HG02623 (cell line): ENCODE measurements around the gene COX6A2.

Experiments
- ATAC-seq: cut with Tn5 transposase; IDR thresholded peaks from one replicate; pipeline ENCODE4 v1.9.1; 2021; ENCODE audit warnings: moderate library complexity; ENCODE audit not compliant: unreplicated experiment

The COX6A2 gene

DNA sequence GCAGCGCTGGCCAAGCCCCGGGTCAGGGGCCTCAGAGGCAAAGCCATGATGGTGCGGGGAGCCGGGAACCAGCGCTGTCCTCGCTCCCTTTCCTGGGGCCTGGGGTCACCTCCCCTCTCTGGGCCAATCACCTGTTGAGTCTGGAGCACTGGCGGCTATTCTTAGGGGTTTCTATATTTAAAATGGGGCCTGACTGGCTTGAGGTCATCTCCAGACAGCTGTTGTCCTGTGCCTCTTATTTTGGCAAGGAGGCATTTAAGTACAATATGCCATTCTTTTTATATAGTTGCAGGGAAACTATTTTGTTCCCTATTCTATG, at the start of gene COX6A2:
Gene COX6A2 (minus strand): TSS at position 82 of the 319 bp plus-strand sequence. CDS start 35 bp downstream, at position 47.
- no peak for ATAC-seq

DNA sequence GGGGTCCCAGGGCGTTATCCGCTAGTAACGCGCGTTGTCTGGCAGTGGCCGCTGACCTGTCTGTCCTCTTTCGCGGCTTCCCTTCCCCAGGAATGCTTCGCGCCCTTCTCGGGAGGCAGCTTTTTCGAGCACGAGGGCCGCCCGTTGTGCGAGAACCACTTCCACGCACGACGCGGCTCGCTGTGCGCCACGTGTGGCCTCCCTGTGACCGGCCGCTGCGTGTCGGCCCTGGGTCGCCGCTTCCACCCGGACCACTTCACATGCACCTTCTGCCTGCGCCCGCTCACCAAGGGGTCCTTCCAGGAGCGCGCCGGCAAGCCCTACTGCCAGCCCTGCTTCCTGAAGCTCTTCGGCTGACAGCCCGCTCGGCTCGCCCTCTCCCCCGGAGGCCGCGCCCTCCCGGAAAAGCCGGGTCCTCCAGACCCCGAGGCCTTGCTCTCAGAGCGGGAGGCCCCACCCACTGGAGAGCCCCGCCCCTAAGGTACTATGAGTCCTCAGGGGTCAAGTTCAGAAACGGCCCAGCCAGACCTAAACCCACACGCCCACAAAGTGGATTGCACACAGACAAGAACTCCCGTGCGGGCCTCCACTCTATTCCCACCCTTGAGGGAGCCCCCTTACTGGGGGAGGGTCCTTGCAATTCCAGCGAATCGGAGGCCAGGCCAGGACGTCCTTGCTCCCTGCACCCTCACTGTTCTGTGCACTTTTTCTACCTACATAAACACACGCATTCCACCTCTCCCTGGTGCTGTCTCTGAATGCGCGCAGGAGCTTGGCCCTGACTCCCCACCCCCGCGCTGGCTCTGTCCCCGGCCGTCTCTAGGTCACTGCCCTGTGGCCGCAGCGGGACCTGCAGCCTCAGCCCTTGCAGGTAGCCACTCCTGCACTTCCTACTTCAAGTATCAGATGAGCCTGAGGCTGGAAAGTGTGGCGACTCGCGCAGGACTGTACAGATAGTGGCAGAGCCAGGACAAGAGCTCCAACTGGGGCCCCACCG, 49.4 kb upstream of the COX6A2 start:
- ATAC-seq = peak; percentile 17

DNA sequence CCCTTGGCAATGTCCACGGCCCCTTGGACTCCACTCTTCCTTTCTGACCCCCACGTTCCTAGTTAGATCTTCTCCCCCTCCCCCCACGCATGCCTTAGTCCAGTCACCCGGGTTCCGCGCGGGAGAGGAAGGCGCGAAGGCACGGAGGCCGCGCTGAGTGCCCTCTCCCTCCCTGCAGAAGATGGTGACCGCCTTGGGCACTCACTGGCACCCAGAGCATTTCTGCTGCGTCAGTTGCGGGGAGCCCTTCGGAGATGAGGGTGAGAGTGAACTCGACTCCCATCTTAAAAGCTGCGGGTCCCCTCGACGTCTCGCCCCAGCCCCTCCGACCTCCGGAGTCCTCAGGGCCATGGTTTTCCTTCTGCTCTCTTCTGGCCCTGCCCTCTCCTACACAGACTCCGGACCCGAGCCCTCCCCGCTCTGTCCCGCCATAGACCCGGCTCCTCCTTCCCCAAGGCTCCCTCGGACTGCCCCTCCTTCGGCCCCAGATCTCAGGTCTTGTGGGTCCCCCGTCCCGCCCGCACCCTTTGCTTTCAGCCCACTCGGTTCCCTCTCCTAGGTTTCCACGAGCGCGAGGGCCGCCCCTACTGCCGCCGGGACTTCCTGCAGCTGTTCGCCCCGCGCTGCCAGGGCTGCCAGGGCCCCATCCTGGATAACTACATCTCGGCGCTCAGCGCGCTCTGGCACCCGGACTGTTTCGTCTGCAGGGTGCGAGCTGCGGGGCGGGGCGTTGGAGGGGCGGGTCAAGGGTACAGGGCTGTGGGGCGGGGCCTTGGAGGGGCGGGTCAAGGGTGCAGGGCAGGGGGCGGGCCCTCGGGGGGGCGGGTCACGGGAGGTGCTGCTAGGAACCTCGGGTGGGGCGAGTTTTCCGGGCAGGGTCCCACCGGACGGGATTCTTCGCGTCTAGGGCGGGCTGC, 48.4 kb upstream of the COX6A2 start:
- peak; percentile 63 for ATAC-seq

DNA sequence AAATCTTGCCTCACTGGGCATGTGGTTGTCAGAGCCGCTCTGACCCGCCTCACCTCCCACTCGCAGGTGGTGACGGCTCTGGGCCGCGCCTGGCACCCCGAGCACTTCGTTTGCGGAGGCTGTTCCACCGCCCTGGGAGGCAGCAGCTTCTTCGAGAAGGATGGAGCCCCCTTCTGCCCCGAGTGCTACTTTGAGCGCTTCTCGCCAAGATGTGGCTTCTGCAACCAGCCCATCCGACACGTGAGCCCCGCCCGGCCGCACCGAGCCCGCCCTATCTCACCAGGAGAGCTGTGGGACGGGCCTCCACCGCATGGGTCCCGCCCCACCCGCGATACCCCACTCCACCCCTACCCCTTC, 47.8 kb upstream of the COX6A2 start:
- ATAC-seq = no peak

DNA sequence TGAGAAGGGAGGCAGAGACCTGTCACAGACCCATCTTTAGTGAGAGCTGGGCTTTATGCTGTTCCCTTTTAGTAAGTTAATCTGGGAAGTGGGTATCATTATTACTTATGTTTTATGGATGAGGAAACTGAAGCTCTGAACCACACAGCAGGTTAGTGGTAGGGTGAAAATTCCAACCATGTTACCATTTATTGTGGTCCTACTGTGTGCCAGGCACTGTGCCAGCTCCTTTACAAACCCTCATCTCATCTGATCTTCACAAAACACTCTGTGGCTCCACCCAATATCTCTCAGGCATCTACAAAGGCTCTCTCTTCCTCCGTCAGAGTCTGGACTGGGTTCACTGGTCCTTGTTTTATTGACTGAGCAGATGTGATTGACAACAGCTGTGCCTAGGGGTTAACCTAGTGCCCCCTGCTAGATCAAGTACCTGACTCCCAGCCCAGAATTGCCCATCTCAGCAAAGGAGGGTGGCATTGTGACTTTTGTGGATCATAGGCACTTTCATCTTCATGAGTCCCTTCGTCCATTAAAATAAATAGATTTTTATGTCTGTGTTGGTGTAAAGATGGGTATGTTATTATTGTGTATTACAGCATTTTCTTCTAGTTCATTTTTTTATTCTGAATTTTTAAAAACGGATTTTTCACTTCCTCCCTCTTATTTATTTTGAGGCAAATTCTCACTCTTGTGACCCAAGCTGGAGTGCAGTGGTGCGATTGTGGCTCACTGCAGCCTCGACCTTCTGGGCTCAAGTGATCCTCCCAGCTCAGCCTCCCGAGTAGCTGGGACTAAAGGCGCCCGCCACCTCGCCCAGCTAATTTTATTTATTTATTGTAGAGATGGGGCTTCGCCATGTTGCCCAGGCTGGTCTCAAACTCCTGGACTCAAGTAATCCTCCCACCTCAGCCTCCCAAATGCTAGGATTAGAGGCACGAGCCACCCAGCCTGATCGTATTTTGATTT, 46.9 kb upstream of the COX6A2 start:
- ATAC-seq = no peak

DNA sequence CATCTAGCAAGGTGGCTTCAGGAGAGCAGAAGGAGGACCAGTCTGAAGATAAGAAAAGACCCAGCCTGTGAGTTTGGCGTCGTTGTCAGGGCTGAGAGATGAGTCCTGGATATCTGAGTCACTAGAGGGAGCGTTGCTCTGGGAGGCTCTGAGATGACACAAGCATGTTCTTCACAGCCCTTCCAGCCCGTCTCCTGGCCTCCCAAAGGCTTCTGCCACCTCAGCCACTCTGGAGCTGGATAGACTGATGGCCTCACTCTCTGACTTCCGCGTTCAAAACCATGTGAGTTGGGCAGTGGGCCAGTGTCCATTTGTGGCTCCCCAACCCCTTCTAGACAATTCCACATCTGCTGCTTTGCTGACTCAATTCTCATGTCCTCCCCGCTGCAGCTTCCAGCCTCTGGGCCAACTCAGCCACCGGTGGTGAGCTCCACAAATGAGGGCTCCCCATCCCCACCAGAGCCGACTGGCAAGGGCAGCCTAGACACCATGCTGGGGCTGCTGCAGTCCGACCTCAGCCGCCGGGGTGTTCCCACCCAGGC, 46.1 kb upstream of the COX6A2 start:
- no peak for ATAC-seq

DNA sequence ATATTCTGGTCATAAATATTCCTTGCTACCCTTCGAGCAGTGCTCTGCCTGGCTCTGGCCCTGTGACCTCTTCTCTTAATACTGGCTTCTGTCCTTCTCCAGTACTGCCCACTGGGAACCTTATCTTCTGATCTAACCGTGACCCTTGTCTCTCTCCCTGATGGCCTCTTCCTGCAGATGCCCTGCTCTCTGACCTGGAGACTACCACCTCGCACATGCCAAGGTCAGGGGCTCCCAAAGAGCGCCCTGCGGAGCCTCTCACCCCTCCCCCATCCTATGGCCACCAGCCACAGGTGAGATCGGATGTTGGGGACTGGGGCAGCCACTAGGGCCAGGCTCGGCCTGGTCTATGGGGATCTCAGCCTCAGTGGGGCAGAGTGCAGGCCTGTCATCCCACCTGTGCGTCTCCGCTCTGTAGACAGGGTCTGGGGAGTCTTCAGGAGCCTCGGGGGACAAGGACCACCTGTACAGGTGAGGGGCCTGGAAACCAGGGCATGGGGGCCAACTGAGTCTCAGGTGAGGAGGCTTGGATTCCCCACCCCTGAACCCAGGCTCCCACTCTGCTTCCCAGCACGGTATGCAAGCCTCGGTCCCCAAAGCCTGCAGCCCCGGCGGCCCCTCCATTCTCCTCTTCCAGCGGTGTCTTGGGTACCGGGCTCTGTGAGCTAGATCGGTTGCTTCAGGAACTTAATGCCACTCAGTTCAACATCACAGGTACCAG, 45.3 kb upstream of the COX6A2 start:
- no peak for ATAC-seq

DNA sequence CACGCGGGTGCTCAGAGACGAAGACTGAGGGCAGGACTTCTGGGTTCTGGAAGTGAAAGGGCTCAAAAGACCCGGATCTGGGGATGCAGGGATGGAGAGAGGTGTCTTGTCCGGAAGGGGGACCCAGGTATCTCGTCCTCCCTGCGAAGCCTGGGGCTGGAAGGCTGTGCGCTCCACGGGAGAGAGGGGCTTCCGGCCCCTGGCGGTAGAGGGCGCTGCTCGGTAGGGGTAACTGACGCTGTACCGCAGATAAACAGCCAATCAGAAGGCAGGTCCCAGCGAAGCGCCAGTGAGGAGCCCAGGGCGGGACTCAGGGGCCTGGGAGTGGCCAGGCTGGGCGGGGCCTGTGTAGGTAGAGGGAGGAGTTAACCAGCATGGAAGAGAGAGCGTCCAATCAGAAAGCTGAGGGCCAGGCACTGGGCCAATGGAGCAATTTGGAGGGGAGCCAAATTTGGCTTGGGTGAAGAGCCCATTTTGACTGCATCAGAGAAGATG, 44.6 kb upstream of the COX6A2 start:
- no peak for ATAC-seq

DNA sequence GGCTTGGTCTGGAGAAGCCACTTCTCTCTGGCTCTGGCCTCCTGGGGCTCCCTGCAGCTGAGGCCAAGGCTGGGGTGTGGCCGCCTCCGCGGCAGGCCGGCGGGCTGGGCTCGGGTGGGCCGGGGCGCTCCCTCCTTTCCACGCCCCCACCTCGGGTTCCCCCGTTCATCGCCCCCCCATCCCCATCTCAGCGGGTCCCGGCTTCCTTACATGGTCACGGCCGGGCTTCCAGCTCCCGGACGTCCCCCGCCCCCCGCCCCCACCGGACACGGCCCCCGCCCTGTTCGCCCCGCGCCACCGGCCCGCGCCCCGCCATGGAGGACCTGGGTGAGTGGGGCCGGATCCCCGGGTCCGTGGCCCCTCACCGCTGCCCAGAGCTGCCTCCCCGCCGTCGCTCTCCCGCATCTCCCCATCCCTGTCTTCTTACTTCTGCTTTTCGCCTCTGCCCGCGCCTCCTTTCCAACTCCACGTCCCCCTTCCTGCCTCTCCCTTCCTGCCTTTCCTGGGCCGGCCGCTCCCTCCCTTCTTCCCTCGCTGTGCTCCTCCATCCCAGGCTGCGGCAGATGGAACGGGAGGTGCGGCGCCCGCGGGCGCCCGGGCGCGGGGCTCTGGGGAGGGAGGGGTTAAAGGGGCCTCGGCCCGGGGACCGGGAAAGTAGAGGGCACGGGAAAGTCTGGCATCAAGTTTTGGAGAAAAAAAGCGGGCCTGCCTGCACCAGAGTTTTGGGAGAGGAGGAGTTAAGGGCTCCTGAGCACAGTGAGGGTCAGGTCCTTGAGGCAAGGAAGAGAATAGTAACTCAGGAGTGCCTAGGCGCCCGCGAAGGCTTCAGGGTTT, 43.9 kb upstream of the COX6A2 start, which contains the start of gene TGFB1I1:
Gene TGFB1I1 (plus strand): TSS at position 278 of the 834 bp plus-strand sequence. CDS start 37 bp downstream, at position 315.
- no peak for ATAC-seq

DNA sequence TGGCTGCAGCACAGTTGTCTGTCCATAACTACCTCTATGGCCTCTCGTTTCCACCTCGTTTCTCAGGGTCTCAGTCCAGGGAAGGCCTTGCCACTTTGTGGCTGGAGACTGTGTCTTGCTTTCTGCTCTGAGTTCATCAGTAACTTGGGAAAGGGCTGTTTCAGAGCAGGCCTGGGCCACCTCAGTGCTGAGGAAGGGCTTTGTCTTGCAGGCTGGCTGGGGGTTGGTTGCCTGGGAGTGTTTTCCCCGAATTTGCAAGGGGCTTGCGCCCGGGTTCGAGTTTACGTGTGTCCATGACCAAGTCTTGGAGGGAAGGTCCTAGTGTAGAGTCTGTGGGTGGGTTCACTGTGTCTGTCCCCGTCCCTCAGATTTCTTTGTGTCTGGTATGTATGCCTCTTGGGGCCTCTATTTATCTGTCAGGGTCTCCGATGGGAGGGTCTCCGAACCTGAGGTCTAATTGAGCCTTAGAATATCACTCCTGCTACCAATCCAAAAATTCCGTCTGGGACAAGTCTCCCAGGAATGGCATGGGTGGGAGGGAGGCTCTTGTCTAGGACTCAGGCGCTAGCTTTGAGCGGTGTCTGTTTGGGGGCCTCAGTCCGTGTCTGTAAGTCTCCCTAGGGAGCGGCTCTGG, 43.2 kb upstream of the COX6A2 start:
- no peak for ATAC-seq

DNA sequence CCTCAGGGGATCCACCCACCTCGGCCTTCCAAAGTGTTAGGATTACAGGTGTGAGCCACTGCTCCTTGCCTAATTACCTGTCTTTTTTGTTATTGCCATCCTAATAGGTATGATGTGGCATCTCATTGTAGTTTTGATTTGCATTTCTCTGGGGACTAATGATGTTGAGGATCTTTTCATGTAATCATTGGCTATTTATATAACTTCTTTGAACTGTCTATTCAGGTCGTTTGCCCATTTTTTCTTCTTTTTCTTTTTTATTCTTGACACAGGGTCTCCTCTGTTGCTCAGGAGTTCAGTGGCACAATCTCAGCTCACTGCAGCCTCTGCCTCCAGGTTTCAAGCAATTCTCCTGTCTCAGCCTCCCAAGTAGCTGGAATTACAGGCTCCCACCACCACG, 42.5 kb upstream of the COX6A2 start:
- ATAC-seq = no peak

DNA sequence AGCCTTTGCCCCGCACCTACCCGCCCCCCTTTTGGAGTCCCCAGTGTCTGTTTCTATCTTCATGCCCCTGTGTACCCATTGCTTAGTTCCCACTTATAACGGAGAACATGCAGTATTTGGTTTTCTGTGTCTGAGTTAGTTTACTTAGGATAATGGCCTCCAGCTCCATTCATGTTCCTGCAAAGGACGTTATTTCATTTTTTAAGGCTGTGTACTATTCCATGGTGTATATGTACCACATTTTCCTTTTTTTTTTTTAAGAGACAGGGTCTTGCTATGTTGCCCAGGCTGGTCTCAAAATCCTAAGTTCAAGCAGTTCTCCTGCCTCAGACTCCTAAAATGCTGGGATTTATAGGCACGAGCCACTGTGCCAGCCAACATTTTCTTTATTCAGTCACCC, 39.7 kb upstream of the COX6A2 start:
- ATAC-seq = no peak

DNA sequence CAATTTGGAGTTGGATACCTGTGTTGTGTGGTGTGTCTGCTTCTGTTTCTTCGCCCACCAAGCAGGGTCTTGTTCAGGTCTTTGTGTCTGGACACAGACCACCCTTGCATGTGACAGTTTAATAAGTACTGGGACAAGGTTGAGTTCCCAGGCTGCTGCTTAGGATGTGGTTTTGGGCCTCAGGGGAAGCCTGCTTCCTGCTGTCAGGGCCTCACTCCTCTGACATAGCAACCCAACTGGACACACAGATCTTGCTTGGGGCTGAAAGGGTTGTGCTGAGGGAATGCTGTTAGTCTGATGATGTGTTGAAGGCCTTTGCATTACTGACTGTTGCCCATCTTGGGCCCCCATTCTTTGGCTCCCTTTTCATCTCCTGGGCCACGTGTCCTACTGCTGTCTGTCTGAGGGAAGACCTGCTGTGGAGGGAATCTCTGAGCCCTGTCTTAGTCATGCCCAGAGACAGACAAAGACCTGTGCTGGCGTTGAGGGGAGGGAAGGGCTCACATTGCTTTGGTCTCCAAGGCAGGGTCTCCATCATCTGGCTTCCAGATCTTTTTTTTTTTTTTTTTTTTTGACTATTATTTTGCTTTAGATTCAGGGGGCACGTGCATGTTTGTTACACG, 39.1 kb upstream of the COX6A2 start:
- ATAC-seq = no peak

DNA sequence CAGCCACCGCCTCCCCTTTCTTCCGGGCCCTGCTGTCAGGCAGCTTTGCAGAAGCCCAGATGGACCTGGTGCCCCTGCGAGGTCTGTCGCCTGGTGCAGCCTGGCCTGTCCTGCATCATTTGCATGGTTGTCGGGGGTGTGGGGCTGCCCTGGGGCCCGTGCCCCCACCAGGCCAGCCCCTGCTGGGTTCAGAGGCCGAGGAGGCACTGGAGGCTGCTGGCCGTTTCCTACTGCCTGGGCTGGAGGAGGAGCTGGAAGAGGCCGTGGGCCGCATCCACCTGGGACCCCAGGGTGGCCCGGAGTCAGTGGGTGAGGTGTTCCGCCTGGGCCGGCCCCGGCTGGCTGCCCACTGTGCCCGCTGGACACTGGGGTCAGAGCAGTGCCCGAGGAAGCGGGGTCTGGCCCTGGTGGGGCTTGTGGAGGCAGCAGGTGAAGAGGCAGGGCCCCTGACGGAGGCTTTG, 38.3 kb upstream of the COX6A2 start:
- no peak for ATAC-seq

DNA sequence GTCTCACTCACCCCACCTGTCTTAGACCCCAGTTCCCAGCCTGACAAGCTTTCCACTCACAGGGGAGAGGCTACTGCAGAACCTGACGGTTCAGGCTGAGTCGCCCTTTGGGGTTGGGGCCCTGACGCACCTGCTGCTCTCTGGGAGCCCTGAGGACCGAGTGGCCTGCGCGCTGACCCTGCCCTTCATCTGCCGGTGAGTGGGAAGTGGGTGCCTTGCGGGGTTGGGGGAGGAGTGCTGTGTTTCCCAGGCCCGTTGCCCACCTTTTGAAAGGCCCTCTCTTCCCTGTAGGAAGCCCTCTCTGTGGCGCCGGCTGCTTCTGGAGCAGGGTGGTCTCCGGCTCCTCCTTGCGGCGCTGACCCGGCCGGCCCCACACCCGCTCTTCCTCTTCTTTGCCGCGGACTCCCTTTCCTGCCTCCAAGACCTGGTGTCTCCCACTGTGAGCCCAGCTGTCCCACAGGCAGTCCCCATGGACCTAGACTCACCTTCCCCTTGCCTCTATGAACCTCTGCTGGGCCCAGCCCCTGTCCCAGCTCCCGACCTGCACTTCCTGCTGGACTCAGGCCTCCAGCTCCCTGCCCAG, 37.7 kb upstream of the COX6A2 start:
- no peak for ATAC-seq

DNA sequence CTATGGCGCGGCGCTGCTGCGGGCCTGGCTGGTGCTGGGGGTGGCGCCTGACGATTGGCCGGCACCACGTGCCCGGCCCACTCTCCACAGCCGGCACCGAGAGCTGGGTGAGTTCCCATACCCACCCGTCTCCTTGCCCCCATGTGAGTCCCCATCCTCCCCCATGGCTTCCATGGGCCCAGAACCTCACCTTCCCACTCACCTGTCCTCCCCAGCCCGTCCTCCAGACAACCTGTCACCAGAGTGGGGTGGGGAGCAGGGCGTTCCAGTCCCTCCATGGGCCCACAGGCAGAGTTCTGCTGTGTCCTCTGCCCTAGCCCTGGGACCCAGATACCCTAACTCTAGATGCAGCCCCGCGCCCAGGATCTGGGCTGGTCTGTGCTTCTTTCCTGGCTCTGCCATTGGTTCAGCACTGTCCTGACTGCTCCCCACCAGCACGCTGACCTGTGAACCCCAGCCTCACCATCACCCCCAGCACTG, 36.7 kb upstream of the COX6A2 start:
- ATAC-seq = no peak

DNA sequence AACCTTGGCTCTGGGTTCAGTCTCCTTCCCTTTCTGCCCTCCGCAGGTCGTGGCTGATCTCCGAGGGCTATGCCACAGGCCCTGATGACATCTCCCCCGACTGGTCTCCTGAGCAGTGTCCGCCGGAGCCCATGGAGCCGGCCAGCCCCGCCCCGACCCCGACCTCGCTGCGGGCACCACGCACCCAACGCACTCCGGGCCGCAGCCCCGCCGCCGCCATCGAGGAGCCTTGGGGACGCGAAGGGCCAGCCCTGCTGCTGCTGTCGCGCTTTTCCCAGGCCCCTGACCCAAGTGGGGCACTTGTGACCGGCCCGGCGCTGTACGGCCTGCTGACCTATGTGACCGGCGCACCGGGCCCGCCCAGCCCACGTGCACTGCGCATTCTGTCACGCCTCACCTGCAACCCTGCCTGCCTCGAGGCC, 36.2 kb upstream of the COX6A2 start:
- ATAC-seq = no peak
